Measurements from ENCODE around the gene IDNK.
A peak's percentile ranks its signal among the peaks of the same experiment; 100 is the strongest.

The IDNK gene

DNA sequence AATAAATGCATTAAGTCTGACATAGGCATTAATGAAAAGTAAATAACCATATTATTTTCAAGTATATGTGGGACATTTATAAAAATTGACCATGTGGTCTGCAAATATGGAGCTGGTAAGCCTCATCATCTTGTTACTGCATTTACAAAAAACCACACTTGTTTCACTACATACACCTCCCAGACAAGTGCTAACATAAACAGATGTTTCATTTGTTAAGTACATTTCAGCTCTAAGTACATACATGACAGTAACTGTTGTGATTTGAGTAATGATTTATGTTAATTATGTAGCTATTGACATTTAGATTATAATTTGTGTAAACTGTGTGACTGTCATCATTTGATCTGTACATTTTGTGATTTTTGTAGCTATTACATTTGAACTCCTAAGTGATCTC lies 13.9 kb downstream of the IDNK start:
- DNase-seq = no peak

DNA sequence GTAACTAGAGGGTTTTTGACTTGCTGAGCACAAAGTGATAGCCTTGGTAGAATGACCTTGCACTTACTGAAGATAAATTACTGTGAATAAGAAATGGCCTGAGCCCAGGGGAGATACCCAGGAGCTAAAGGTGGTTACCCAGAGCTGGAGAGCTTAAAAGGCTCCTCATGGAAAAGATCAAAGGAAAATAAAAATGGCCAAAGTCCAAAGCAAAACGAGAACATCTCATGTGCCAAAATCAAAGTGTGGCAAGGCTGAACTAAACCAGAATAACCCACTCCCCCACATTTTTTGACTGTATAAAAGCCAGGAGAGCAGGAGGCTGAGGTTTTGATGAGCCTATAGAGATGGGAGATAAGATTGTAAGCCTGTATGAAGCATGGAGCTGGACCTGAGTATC lies 14.4 kb downstream of the IDNK start:
- DNase-seq = no peak

DNA sequence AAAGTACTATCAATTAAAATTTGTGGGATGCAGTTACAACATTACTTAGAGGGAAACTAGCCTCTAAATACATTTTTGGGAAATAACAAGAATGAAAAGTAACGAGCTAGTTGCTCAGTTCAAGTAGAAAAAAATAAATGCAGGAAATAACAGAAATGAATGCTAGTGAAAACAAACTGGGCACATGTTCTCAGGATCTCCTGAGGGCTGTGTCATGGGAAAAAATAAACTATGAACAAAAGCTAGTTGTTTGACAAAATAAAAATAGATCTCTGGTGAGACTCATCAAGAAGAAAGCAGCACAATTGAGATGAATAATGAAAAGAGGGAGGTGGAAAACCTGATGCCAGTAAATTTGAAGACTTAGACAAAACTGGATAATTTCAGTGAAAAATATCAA lies 16.3 kb downstream of the IDNK start:
- DNase-seq = no peak

DNA sequence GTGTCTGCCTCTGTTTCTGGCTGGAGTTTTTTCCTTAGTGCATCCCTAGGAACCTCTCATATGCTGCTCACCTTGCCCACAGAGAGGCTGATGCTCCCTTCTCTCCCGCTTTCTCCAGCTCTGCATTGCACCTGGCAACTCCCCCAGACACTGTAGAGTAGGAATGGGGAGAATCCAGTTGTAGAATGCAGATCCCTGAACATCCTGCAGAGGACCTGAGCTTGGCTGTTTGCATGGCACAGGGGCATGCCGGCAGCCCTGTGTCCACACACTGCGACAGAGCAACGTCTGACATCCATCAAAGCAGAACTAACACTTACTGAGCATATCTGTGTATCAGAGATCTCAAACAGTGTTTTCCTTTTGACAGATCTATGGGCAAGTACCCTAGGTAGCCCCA lies 19.9 kb downstream of the IDNK start:
- DNase-seq = no peak

DNA sequence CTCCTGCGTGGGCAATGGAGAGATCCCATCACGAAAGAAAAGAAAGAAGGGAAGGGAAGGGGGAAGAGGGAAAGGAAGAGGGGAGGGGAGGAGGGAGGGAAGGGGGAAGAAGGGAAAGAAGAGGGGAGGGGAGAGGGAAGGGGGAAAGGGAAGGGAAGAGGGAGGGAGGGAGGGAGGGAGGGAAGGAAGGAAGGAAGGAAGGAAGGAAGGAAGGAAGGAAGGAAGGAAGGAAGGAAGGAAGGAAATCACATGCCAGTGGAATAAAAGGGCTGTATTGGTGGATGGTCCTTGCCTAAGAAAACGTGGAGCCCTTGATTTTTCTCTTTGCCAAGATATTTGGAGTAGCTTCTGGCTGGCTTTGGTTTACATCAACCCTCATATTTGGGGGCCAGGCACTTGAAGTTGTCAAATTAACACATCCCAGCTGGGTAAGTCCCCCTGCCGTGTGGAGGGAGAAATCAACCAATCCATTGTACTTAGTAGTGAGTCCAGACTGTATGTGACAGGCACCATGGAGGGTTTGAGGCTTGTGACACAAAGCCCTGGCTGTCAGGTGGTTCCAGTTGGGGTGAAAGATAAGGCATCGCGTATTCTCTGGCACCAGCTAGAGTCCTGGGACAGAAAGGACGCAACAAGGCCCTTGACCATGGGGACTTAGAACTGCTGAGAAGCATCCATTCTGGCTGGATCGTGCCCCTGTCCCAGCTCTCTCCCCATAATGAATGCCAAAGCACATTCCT lies 23.7 kb downstream of the IDNK start:
- peak; percentile 31 for DNase-seq

DNA sequence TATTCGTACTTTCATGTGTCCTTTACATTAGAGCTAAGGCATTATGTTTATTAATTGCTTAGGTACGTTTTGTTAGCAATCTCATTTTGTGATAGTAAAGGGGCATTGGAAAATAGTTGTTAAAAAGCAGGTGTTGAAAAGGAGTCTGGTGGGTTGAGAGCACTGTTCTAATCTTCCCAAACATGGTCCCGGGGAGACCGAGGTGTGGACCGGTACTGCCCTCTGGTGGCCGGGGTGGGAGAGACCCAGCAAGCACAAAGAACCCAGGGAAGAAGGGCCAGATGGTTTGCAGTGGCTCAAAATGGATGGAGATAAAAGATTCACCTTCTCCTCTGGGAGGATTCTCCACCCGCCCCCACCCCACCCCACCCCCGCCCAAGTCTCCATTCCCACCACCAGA lies 26.1 kb downstream of the IDNK start:
- DNase-seq = peak; percentile 78

DNA sequence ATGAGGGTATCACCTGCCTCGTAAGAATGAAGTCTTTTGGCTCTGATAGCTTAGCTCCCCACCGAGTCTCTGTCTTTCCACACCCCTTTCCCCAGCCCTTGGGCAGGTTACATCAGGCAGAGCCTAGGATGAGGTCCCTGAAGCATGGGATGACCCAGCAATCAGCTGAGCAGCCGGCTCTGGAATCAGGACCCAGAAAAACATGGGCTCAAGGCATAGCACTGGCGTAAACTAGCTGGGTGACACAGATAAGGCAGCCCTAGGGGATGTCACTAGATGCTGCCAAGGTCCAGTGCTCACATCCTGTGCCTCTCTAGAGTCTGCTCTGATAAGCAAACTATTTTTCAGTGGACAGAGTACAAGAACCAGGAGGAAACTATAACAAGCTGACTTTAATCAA lies 26.6 kb downstream of the IDNK start:
- DNase-seq = peak; percentile 85

DNA sequence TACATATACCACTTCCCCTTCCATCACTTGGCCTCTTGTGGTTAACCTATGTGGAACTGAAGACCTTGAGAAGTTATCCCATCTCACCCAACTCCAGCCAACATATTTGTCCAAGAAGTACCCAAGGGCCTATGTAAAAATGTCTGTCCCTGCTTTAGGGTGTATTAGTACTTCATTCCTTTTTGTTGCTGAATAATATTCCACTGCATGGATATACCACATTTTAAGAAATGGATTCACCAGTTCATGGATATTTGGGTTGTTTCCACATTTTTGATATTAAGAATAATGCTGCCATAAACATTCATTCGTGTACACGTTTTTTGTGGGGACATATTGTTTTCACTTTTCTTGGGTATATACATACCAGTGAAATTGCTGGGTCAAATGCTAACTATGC lies 28.6 kb downstream of the IDNK start:
- DNase-seq = no peak

DNA sequence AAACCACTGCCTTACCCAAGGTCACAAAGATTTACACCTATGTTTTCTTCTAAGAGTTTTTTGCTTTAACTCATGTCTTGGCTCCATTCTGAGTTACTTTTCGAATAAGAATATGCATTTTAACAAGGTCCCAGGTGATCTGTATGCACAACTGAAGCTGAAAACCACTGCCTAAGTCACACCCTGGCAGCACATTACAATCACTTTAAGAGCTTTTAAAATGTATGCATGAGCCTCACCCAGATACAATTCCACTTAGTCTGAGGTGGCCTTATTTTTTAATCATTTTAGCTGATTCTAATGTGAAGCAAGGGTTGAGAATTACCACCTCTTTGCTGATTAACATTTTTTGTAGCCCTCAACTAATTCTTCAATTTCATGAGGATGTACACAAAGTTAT lies 29.5 kb downstream of the IDNK start:
- DNase-seq = no peak

DNA sequence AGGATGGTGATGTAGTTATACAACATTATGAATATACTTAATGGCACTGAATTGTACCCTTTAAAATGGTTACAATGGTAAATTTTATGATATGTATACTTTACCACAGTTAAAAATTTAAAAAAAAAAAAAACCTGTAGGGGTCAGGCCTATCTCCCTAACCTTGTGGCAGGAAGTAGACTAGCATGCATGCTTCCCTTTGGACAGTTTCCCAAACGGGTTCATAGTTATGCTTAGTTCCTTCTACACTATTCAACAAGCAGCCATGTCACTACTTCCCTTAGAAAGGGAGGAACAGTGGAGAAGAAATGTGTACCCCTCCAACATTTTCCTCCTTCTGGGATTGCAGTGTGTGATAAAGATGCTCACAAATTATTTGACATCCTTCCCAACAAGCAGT lies 32.5 kb downstream of the IDNK start:
- no peak for DNase-seq

DNA sequence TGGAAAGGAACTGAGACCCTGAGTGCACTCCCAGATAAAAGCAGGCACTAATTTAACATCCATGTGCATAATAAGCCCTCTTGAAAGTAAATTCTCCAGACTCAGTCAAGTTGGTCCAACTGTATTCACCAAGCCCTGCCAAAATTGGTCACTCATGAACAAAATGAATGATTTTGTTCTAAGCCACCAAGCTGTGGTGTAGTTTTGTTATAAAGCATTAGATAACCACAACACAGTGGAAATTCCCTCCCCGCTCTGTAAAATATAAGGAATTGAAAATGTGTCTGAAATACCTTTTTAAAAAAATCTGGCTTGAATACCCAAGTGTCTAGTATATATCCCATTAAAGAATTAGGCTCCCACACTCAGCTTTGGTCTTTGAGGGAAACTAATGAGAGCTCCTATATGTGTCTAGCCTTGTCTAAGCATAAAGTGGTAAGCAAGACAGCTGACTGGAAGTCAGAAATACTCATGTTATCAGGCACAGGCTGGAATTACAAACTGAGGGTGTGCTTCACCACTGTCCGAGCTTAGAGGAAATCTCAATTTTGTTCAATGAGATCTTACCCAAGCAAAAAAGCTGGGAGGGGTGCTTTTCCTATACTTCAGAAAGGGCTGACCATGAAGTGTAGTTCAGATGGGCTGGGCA lies 33.2 kb downstream of the IDNK start:
- DNase-seq = no peak

DNA sequence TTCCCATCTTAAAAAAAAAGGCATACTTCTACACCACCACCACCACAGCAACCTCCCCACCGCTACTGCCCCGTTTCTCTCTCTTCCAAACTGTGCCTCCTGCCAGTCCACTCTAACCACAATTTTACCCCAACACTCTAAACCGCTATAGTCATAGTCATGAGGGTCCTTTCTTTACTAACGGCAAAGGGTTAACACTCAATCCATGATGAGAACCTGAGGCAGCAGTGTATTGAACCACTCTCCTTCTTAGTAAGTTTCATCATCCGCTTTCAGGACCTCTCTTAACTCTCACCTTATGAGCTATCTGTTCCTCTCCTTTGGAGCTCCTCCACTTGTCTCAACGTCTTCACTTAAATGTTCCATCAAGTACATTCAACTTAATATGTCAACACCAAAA lies 34.0 kb downstream of the IDNK start:
- DNase-seq = no peak

DNA sequence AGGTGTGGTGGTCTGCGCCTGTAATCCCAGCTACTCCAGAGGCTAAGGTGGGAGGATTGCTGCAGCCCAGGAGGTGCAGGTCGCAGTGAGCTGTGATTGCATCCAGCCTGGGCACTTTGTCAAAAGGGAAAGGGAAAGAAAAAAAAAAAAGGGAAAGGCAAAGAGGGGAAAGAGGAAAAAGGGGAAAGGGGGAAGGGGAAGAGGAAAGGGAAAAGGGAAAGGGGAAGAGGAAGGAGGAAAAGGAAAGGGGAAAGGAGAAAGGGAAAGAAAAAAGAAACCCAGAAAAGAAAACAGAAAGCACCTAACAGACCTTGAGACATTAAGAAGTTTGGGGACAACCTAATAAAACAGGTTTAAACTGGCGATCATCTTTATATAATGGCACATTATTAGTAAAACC lies 40.0 kb downstream of the IDNK start:
- DNase-seq = no peak

DNA sequence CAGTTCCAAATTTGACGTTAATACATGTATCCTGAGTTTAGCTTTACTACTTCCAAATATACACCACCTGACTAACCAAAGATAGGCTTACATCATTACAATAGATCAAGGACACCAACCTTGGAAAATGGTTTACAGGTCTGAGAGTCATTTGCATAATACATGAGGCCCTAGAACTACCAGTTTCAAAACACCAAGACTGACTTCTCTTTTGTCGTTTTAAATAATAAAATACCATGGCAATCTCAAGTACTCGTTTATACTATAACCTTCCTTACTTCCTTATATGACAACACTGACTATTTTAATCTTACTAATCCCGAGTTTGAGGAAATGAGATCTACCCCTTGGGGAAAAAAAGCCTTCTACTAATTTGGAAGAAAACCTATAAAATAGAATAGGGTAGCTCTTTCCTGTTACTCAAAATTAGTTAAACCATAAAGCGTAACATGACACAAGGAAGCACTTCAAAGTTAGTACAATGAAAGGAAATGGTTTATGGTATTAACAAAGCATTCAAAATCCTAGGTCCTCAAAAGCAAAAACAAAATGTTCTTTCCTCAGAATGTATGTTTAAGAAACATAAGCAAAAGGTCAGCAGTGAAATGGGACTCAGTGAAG lies 42.7 kb downstream of the IDNK start:
- no peak for DNase-seq

DNA sequence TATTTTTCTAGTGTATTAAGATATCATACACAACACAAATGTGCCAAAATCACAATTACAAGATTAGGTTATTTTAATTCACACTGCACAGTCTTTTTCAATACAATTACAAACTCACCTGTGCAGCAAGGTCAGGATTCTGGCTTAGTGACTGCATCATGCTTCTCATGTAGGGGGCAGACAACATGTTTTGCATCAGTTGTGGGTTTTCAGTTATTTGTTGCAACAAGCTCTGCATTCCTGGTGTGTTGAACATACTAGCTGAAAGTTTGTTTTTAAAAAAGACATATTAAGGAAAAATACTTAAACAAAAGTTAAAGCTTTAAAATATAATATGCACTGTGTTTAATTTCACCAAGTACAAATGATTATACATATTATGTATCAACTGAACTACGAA lies 46.1 kb downstream of the IDNK start:
- DNase-seq = no peak

DNA sequence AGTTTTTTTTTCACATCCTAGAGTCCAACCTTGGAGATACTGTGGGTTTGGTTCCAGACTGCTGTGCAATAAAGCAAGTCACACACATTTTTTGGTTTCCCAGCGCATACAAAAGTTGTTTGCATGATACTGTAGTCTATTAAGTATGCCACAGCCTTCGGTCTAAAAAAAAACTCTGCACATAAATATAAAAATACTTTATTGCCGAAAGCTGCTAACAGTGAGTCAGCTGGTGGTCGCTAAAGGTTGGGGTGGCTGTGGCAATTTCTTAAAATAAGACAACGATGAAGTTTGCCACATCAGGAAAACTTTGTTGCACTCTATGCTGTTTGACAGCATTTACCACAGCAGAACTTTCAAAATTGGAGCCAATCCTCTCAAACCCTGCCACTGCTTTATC lies 47.4 kb downstream of the IDNK start:
- no peak for DNase-seq

DNA sequence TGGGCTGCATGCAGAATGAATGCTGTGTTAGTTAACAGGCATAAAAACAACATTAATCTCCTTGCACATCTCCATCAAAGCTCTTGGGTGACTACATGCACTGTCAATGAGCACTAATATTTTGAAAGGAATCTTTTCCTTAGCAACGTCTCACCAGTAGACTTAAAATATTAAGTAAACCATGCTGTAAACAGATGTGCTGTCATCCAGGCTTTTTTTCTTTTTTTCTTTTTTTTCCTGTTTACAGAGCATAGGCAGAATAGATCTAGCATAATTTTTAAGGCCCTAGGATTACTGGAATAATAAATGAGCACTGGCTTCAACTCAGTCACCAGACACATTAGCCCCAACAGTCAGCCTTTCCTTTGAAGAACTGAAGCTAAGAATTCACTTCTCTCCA lies 48.5 kb downstream of the IDNK start:
- no peak for DNase-seq

DNA sequence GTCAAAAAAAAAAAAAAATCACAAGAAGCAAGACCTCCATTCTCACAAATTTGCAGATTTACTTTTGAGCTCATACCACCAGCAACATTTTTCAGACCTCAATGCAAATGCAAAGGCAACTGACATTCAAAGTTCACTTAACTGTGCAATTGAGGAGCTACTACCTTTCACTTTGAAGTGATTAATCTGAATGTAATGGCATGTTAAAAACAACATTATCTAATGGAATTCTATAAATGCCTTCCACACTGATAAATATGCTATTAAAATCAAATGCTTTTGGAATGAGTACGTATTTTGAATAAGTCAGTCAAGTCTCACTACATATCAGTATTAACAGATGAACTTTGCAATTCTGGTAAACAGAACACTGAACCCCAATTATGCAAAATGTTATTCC lies 52.5 kb downstream of the IDNK start:
- no peak for DNase-seq

DNA sequence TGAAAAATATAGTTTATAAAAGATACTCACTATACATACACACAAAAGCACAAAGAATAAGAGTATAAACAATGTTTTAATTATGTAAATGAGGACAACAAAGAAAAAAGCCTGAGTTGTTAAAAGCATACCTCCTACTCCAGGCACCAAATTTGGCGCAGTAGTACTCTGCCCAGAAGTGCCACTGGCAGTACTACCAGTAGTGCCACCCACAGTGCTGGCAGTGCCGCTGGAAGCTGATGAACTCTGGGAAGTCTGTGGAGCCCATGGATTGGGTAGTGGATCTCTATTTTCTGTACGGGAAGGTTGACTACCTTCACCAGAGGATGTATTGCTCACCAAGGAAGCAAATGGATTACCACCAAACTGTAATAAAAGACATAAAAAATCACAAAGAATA lies 54.7 kb downstream of the IDNK start:
- DNase-seq = no peak

DNA sequence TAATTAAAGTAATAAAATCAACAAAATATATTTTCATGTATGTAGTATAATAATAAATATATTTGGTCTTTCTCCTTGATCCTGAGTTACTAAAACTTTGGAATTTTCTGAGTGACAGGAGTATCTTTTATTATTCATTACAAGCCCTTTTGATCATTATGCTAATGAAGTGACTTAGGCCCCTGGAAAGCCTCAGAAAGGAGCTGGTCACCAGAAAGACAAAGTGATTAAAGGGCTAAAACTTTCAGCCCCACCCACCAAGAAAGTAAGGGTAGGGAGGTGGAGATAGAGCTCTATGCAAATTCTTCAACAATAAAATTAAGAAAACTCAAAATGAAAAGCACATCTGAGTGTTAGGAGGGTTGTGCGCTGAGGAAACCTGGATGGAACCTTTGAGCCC lies 57.3 kb downstream of the IDNK start:
- DNase-seq = no peak

DNA sequence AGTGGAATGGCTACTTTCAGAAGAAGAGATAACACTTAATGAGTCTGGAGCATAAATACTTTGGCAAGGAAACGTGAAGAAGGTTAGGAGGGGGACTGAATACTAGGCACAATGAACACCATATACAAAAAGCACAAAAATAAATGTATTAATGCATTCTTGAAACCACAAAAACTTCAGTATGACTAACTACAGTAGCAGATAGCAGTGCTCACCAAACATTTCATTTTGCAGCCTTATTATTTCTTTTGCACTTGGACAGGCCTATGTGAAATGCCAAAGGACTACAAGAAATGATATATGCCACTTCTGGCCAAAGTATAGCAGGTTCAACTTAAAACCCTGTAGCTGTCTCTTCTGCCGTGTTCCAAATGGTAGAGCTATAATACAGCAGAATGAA lies 58.5 kb downstream of the IDNK start:
- DNase-seq = no peak

DNA sequence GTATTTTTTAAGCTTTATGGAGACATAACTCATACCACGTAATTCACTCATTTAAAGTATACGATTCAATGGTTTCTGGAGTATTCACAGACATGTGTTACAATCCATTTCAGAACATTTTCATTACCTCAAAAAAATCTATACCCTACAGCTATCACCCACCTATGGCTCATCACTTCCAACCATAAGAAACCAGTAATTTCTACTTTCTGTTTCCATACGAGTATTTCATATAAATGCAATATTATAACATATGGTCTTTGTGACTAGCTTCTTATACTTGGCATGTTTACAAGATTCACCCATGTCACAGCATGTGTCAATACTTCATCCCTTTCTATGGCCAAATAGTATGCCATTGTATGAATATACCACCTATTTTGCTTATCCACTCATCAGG lies 66.0 kb downstream of the IDNK start:
- no peak for DNase-seq

DNA sequence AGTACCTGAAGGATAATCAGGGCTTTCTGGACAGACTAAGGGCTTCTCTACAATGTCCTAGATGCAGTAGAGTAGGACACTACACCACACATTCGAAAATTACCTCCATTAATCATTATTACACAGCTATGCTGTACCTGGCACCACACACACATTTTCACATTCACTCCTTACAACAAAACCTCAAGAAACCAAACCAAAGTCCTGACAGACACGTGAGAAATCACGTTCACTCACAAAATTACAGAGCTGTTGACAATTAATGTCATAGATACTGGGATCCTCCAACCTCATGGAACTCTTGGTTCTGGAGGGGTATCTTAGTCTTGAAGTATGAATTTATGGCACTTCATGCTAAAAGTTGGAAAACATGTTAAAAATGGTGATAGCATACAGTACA lies 68.5 kb downstream of the IDNK start:
- no peak for DNase-seq
